PC-3 (cell line): Measurements from ENCODE around the gene SMAD3. TPM values are rescaled to one million over a fixed set of nuclear protein-coding genes. Genes with fewer than 3 reads are reported as not detected.
"Not testable (repeated sequence)": the region's sequence is repeated elsewhere in the genome, so short reads cannot be mapped to it uniquely, and the experiment has no call there.

Experiments used
- ATAC-seq: fragments of 200-7000 bp; cut with Tn5 transposase; 2 replicates; pipeline ENCODE4 v1.9.1; 2020; ENCODE audit warnings: mild to moderate bottlenecking, moderate library complexity
- BruUV-seq: library from RNA; stranded (reverse); fragments of 400-500 nt; replicated peaks from 2 replicates; lab custom pipeline; 2021; lab: Mats Ljungman, UMichigan
- CTCF ChIA-PET: fragments of 300-600 bp; sonication (Branson Sonifier 250); formaldehyde crosslinking; loops from one replicate; lab custom pipeline; 2022; ENCODE audit warnings: antibody characterized with exemption; lab: Charles Lee
- POLR2A ChIA-PET: fragments of 300-600 bp; sonication (Branson Sonifier 250); formaldehyde crosslinking; loops from one replicate; lab custom pipeline; 2022; ENCODE audit warnings: antibody characterized with exemption; ENCODE audit not compliant: unreplicated experiment; lab: Charles Lee
- DNase-seq: peaks from one replicate; pipeline ENCODE4 v3.0.0-alpha.2; 2015
- H2AFZ ChIP-seq: fragments of 300-600 bp; sonication (generic); 2 replicates; pipeline ENCODE4 v1.6.0; 2016; ENCODE audit warnings: antibody characterized with exemption, low read length
- H3F3A ChIP-seq: fragments of 300-600 bp; sonication (generic); one replicate; pipeline ENCODE4 v1.6.0; 2017; ENCODE audit warnings: antibody characterized with exemption, low read length, control low read depth, mild to moderate bottlenecking; ENCODE audit not compliant: unreplicated experiment
- H3K27ac ChIP-seq: fragments of 300-600 bp; sonication (generic); 2 replicates; pipeline ENCODE4 v1.5.1; 2016; ENCODE audit warnings: mild to moderate bottlenecking, low read length
- H3K27me3 ChIP-seq: fragments of 300-600 bp; sonication (generic); 2 replicates; pipeline ENCODE4 v1.6.1; 2016; ENCODE audit warnings: low read length, mixed read lengths
- H3K36me3 ChIP-seq: fragments of 300-600 bp; sonication (generic); 2 replicates; pipeline ENCODE4 v1.6.1; 2016; ENCODE audit warnings: low read depth, mixed run types, low read length, mixed read lengths
- H3K4me1 ChIP-seq: fragments of 300-600 bp; sonication (generic); 2 replicates; pipeline ENCODE4 v1.5.1; 2016; ENCODE audit warnings: low read length; ENCODE audit not compliant: insufficient read depth
- H3K4me2 ChIP-seq: fragments of 300-600 bp; sonication (generic); 2 replicates; pipeline ENCODE4 v1.6.0; 2016; ENCODE audit warnings: low read length
- H3K4me3 ChIP-seq: fragments of 300-600 bp; sonication (generic); 2 replicates; pipeline ENCODE4 v1.5.1; 2016; ENCODE audit warnings: mild to moderate bottlenecking, low read length, mixed read lengths
- H3K79me2 ChIP-seq: fragments of 300-600 bp; sonication (generic); 2 replicates; pipeline ENCODE4 v1.6.1; 2017; ENCODE audit warnings: low read length, mixed read lengths
- H3K9ac ChIP-seq: fragments of 300-600 bp; sonication (generic); 2 replicates; pipeline ENCODE4 v1.6.0; 2016; ENCODE audit warnings: mild to moderate bottlenecking, low read length
- H3K9me2 ChIP-seq: fragments of 300-600 bp; sonication (generic); replicated peaks from 2 replicates; pipeline ENCODE4 v1.6.1; 2016; ENCODE audit warnings: mixed run types, low read length, mixed read lengths
- H3K9me3 ChIP-seq: fragments of 300-600 bp; sonication (generic); 2 replicates; pipeline ENCODE4 v1.6.1; 2016; ENCODE audit warnings: low read length, mixed read lengths
- H4K20me1 ChIP-seq: fragments of 300-600 bp; sonication (generic); 2 replicates; pipeline ENCODE4 v1.6.1; 2016; ENCODE audit warnings: low read length, mixed read lengths
- EZH2 ChIP-seq: fragments of 300-600 bp; sonication (generic); IDR thresholded peaks from one replicate; pipeline ENCODE4 v1.6.1; 2017; ENCODE audit warnings: antibody characterized with exemption, mild to moderate bottlenecking, low read length; ENCODE audit not compliant: unreplicated experiment
- EZH2phosphoT487 ChIP-seq: fragments of 300-600 bp; sonication (generic); IDR thresholded peaks from 2 replicates; pipeline ENCODE4 v1.6.1; 2018; ENCODE audit warnings: mild to moderate bottlenecking, antibody characterized with exemption, low read length, borderline replicate concordance
- intact Hi-C: fragments of 100-400 bp; cut with micrococcal nuclease; formaldehyde crosslinking; loops from 2 replicates; pipeline ENCODE4 v1.9.0; 2023
- total RNA-seq: library from RNA; depleted of rRNA; stranded (reverse); fragments of >200 nt; gene quantifications from 2 replicates; pipeline ENCODE4 v1.2.3, GENCODE V29; 2014
- TF ChIP-seq, protein P1 (sequence below): fragments of 300-600 bp; sonication (generic); conservative IDR thresholded peaks from 2 replicates; pipeline ENCODE4 v1.5.1; 2017; ENCODE audit warnings: antibody characterized with exemption, low read depth, mild to moderate bottlenecking, low read length

SMAD3 gene
- total RNA-seq, 1 experiment from 2014 or later = 75.6 TPM

DNA sequence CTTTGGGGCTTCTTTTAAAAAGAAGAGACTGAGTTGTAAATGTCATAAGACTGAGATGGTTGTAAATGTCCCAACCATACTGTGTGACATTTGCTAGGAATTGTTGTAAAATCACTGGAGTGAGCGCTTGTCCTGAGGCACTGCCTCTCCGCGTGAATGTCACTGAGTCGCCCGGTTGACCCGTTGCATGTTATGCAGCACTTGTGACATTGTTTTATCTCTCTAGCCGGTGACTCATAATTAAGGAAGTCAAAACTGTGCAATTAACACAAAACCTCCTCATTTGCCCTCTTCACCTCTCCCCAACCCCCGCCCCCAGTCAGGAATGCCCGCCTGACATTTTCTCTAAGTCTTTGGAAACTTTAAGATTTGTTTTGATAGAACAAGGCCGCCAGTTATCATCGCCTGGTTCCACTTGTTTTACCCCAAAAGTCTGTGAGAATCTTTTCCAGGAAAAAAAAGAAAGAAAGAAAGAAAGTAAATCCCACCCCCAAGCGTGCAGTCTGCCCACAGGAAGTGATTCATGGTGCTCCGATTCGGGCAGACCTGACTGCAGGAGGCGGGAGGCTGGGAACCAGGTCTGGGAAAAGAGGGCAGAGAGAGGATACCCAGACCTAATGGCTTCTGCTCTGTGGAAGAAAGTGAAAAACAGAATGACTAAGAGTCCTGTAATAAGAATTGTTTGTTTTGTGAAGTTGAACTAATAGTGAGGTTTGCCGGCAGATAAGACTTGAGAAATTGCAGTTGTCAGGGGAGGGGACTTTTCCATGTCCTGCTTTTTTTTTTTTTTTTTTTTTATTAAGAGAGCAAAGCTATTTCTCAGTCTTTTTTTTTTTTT lies 84.8 kb downstream of the SMAD3 start:
- ChIA-PET CTCF (interaction anchor here (0.6 kb wide), 2 partner anchors 23 to 27 kb away, joined by 3 read pairs; no protein-coding TSS in a partner anchor), POLR2A (interaction anchor here (0.6 to 0.7 kb wide), 5 partner anchors 22 to 45 kb away, joined by 3 to 14 read pairs (median 7); no protein-coding TSS in a partner anchor)
- TF ChIP-seq EZH2 (no peak), EZH2phosphoT487 (no peak)
- TF ChIP-seq, protein P1, sequence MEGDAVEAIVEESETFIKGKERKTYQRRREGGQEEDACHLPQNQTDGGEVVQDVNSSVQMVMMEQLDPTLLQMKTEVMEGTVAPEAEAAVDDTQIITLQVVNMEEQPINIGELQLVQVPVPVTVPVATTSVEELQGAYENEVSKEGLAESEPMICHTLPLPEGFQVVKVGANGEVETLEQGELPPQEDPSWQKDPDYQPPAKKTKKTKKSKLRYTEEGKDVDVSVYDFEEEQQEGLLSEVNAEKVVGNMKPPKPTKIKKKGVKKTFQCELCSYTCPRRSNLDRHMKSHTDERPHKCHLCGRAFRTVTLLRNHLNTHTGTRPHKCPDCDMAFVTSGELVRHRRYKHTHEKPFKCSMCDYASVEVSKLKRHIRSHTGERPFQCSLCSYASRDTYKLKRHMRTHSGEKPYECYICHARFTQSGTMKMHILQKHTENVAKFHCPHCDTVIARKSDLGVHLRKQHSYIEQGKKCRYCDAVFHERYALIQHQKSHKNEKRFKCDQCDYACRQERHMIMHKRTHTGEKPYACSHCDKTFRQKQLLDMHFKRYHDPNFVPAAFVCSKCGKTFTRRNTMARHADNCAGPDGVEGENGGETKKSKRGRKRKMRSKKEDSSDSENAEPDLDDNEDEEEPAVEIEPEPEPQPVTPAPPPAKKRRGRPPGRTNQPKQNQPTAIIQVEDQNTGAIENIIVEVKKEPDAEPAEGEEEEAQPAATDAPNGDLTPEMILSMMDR = no peak
- Histone ChIP-seq H3K9ac (peak overlapping the region; percentile 81), H3K79me2 (peaks cover 85% of the 10 kb centered on the region), H3K4me3 (peak overlapping the region; percentile 15; the same call in 1 of the 2 replicates), H3K4me1 (peaks cover 61% of the 10 kb centered on the region), H3K27me3 (no peaks in the 10 kb centered on the region), H3F3A (peaks cover 5% of the 10 kb centered on the region), H3K9me3 (no peaks in the 10 kb centered on the region), H4K20me1 (no peaks in the 10 kb centered on the region), H3K4me2 (peak overlapping the region; percentile 76), H3K27ac (peak overlapping the region; percentile 100), H2AFZ (no peak overlapping the region), H3K9me2 (no peaks in the 10 kb centered on the region), H3K36me3 (peaks cover 31% of the 10 kb centered on the region)
- DNase-seq (peak; percentile 94), ATAC-seq (peak; percentile 56)
- BruUV-seq = TSS peak; percentile 61
- intact Hi-C loops = loop anchor here (1.0 kb wide), 1 partner anchor 25 kb away; no protein-coding TSS in a partner anchor

DNA sequence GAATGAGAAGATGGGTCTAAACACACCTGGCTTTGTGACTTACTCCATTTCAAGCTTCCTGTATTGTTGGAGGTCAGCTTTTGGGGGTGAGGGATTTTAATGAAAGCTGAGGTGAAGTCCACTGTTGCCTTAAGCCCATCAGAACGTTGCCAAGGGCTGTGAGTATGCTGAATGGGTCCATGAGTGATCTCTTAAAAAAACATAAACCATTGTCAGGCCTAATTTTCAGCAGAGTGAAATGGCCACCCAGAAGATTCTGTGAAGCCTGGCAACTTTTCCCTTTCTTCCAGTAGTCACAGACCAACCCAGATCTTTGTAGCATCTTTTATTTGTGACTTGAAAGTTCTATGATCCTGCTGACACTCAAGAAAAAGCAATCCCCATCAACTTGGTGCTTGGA lies 87.0 kb downstream of the SMAD3 start:
- CTCF ChIA-PET = no interaction called here
- no peak overlapping the region for H2AFZ ChIP-seq
- no peak for ATAC-seq
- H3F3A ChIP-seq = peaks cover 5% of the 10 kb centered on the region
- no peaks in the 10 kb centered on the region for H3K9me3 ChIP-seq
- no peaks in the 10 kb centered on the region for H3K27me3 ChIP-seq
- H3K4me3 ChIP-seq = no peak overlapping the region
- POLR2A ChIA-PET = no interaction called here
- TF ChIP-seq EZH2phosphoT487 (no peak), EZH2 (no peak)
- TF ChIP-seq, protein P1 = no peak
- peaks cover 87% of the 10 kb centered on the region for H3K79me2 ChIP-seq
- DNase-seq = no peak
- no TSS peak for BruUV-seq
- peaks cover 40% of the 10 kb centered on the region for H3K4me1 ChIP-seq
- peaks cover 42% of the 10 kb centered on the region for H3K36me3 ChIP-seq
- H3K9me2 ChIP-seq = no peaks in the 10 kb centered on the region
- H3K9ac ChIP-seq = 0 out of 2 replicates have a peak overlapping the region, but pooled peaks have one; percentile 17
- H3K4me2 ChIP-seq = no peak overlapping the region
- intact Hi-C loops = no loop called here
- H4K20me1 ChIP-seq = no peaks in the 10 kb centered on the region
- H3K27ac ChIP-seq = peak overlapping the region; percentile 53

DNA sequence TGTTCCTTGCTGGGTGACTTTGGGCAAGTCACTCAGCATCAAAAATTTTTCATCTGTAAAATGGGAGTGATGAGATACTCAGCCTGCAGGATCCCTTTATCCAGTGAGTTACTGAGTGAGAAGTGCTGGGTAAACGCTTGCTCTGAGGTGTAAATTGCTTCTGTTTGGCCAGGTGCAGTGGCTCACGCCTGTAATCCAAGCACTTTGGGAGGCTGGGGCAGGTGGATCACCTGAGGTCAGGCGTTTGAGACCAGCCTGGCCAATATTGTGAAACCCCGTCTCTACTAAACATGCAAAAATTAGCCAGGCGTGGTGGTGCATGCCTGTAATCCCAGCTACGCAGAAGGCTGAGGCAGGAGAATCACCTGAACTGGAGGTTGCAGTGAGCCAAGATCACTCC lies 87.6 kb downstream of the SMAD3 start:
- POLR2A ChIA-PET, intact Hi-C loops, H3K9ac ChIP-seq, H4K20me1 ChIP-seq, CTCF ChIA-PET, H2AFZ ChIP-seq, H3K4me2 ChIP-seq, H3K27me3 ChIP-seq, BruUV-seq, H3K9me2 ChIP-seq, DNase-seq, ATAC-seq, H3K4me3 ChIP-seq, H3K9me3 ChIP-seq, H3F3A ChIP-seq: not testable (repeated sequence)
- Histone ChIP-seq H3K79me2 (peaks cover 87% of the 10 kb centered on the region), H3K4me1 (peaks cover 33% of the 10 kb centered on the region), H3K27ac (peak overlapping the region; percentile 53; the same call in 1 of the 2 replicates), H3K36me3 (peaks cover 45% of the 10 kb centered on the region)
